Prostate gland (tissue), 2 donors: ENCODE measurements around the gene MYCBP2.

Experiments
- POLR2A ChIP-seq: fragments of 450-650 bp; IDR thresholded peaks from one replicate; pipeline ENCODE4 v1.6.1; 2016; ENCODE audit warnings: antibody characterized with exemption, mild to moderate bottlenecking
- POLR2AphosphoS5 ChIP-seq: sonication (generic); formaldehyde crosslinking; IDR thresholded peaks from one replicate; pipeline ENCODE4 v1.6.1; 2017; ENCODE audit warnings: antibody characterized with exemption
- TF ChIP-seq, protein P1 (sequence below), 4 experiments: fragments of 200-600 bp in 2 of 4; fragments of 450-650 bp in 2 of 4; sonication (generic) in 2 of 4; IDR thresholded peaks; 1 replicate in 3 of 4; 2 replicates in 1 of 4; pipeline ENCODE4 v1.5.1; 2016 to 2019; ENCODE audit warnings: antibody characterized with exemption in 4 of 4, mild to moderate bottlenecking in 2 of 4, moderate library complexity in 2 of 4

DNA sequence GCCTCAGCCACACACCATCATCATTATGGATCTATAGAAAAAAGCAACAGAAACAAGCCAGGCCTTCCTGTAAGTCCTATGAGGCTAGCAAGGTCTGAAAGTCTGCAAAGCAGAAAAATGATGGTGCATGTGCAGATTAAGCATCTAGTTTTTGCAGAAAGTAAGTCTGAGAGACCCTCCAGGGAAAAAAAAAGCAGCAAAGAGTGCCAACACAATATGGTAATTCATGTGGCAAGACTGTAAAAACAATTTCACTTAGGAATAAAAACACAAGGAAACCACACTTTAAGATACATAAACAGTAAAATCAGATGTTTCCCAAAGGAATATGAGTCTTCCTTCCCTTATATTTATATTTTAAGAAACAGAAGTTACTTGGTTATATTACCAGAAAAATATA lies 187.6 kb downstream of the MYCBP2 start:
- TF ChIP-seq, protein P1, sequence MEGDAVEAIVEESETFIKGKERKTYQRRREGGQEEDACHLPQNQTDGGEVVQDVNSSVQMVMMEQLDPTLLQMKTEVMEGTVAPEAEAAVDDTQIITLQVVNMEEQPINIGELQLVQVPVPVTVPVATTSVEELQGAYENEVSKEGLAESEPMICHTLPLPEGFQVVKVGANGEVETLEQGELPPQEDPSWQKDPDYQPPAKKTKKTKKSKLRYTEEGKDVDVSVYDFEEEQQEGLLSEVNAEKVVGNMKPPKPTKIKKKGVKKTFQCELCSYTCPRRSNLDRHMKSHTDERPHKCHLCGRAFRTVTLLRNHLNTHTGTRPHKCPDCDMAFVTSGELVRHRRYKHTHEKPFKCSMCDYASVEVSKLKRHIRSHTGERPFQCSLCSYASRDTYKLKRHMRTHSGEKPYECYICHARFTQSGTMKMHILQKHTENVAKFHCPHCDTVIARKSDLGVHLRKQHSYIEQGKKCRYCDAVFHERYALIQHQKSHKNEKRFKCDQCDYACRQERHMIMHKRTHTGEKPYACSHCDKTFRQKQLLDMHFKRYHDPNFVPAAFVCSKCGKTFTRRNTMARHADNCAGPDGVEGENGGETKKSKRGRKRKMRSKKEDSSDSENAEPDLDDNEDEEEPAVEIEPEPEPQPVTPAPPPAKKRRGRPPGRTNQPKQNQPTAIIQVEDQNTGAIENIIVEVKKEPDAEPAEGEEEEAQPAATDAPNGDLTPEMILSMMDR (IDR thresholded peaks at IDR 0.05): no peak
- TF ChIP-seq POLR2A (no peak), POLR2AphosphoS5 (no peak)
